Heart left ventricle (tissue), 16 donors: ENCODE measurements around the gene ABCF3. TPM values are rescaled to one million over a fixed set of nuclear protein-coding genes. Genes with fewer than 3 reads are reported as not detected.

Source experiments
- ATAC-seq, 4 donors: fragments of 200-7000 bp; cut with Tn5 transposase; one replicate each; pipeline ENCODE4 v1.9.1; 2020 to 2022; ENCODE audit warnings: moderate library complexity in 4 of 4, mild to moderate bottlenecking in 3 of 4, moderate number of reproducible peaks in 1 of 4
- DNase-seq, 5 donors: peaks; one replicate each; pipeline ENCODE4 v3.0.0-alpha.2; 2020
- H3K27ac ChIP-seq, 12 donors: fragments of 200-600 bp; sonication (generic) in 4 of 12; one replicate each; pipeline versions ENCODE4 v1.5.0 to v1.8.0; 2016 to 2022; ENCODE audit warnings: mild to moderate bottlenecking in 2 of 12
- H3K27me3 ChIP-seq, 9 donors: fragments of 200-600 bp; sonication (generic) in 2 of 9; one replicate each; pipeline versions ENCODE4 v1.5.1 to v1.8.0; 2016 to 2022; ENCODE audit warnings: mild to moderate bottlenecking in 3 of 9
- H3K36me3 ChIP-seq, 9 donors: fragments of 200-600 bp; sonication (generic) in 2 of 9; one replicate each; pipeline versions ENCODE4 v1.5.0 to v1.8.0; 2018 to 2022; ENCODE audit warnings: mild to moderate bottlenecking in 2 of 9
- H3K4me1 ChIP-seq, 12 donors: fragments of 200-600 bp; sonication (generic) in 4 of 12; one replicate each; pipeline versions ENCODE4 v1.5.0 to v1.8.0; 2016 to 2022; ENCODE audit warnings: mild to moderate bottlenecking in 3 of 12
- H3K4me3 ChIP-seq, 12 donors: fragments of 200-600 bp; sonication (generic) in 4 of 12; one replicate each; pipeline versions ENCODE4 v1.5.0 to v1.8.0; 2017 to 2022; ENCODE audit warnings: mild to moderate bottlenecking in 9 of 12, moderate library complexity in 4 of 12
- H3K9me3 ChIP-seq, 12 donors: fragments of 200-600 bp; sonication (generic) in 4 of 12; one replicate each; pipeline versions ENCODE4 v1.5.0 to v1.8.0; 2016 to 2022; ENCODE audit warnings: mild to moderate bottlenecking in 1 of 12
- POLR2A ChIP-seq, 2 donors: fragments of 450-650 bp; IDR thresholded peaks; one replicate each; pipeline ENCODE4 v1.6.1; 2017; ENCODE audit warnings: antibody characterized with exemption in 2 of 2, mild to moderate bottlenecking in 2 of 2, moderate library complexity in 2 of 2
- WGBS, 4 donors: extraction: QIAGEN DNeasy Blood & Tissue Kit in 2 of 4; methylation state at CpG; one replicate each; pipeline versions ENCODE4 v1.1.5 to v1.1.7; 2013 to 2018; 5-methylcytosine and 5-hydroxymethylcytosine counted together
- intact Hi-C, 10 donors: fragments of 100-400 bp; cut with DNase I; formaldehyde crosslinking; loops; one replicate each; pipeline versions ENCODE4 v1.11.1 to v1.14.2; 2022
- polyA plus RNA-seq, 2 donors: library from polyadenylated mRNA; stranded (reverse); fragments of 200-250 nt; gene quantifications; one replicate each; pipeline ENCODE4 v1.2.3, GENCODE V29; 2013
- total RNA-seq, 9 donors: library from RNA; depleted of rRNA in 2 of 9; stranded (reverse); fragments of >200 nt in 2 of 9; fragmentation: NEBNext Ultra II Directional in 3 of 9; extraction: Animal tissue kit (Norgen Biotek cat#: 25700) in 3 of 9; gene quantifications; one replicate each; pipeline versions ENCODE4 v1.1.0 to v1.2.4, GENCODE V29; 2016 to 2023
- TF ChIP-seq, protein P1 (sequence below), 12 donors: fragments of 200-600 bp; sonication (generic) in 4 of 12; IDR thresholded peaks; one replicate each; pipeline versions ENCODE4 v1.5.0 to v1.8.0; 2018 to 2022; ENCODE audit warnings: antibody characterized with exemption in 12 of 12, mild to moderate bottlenecking in 5 of 12
- donor health status: ischemic (EF 13 %, LVEDD 7.1; RV severe dilation, severe dysfunction).
- donor health status: healthy with polysubstance abuse.
- donor health status: DM: no; HTN: yes; CAD: no.
- donor health status: DM: no; HTN: no; CAD: no.
- donor health status: ischemic (EF 25% LVEDD 6.9; RV normal size, moderate dysfunction).
- donor health status: ischemic (EF 25% LVEDD 5.7; RV mildly dilated, moderate dysfunction).
- donor health status: healthy.
- donor health status: DM: yes; HTN: yes; CAD: no.
- donor health status: ischemic (EF 35%, LVEDD 5.7; RV mildly dilated, moderate dysfunction).
- donor health status: nonischemic (EF 11% LVEDD 7.7; RV severe dilation, severe dysfunction).
- donor health status: DM: yes; HTN: yes; CAD: no.
- donor health status: PGD.
- donor health status: ischemic (EF 29% LVEDD 5.4; RV normal size, mild dysfunction).
- donor health status: nonischemic (EF 23%, LVEDD 6.1; RV moderate dilation, normal function).

Gene ABCF3
- total and polyA plus RNA-seq, 11 donors = 58.2 to 81.9 (median 69.2) TPM

- H3K9me3 ChIP-seq = no peaks in the 10 kb centered on the region
- no peak for DNase-seq
- peaks cover 0 to 5% (median 0%) of the 10 kb centered on the region in 12 donors for H3K4me1 ChIP-seq
- ATAC-seq = no peak
- no peak for TF ChIP-seq POLR2A (IDR thresholded peaks at IDR 0.05)
- TF ChIP-seq, protein P1, sequence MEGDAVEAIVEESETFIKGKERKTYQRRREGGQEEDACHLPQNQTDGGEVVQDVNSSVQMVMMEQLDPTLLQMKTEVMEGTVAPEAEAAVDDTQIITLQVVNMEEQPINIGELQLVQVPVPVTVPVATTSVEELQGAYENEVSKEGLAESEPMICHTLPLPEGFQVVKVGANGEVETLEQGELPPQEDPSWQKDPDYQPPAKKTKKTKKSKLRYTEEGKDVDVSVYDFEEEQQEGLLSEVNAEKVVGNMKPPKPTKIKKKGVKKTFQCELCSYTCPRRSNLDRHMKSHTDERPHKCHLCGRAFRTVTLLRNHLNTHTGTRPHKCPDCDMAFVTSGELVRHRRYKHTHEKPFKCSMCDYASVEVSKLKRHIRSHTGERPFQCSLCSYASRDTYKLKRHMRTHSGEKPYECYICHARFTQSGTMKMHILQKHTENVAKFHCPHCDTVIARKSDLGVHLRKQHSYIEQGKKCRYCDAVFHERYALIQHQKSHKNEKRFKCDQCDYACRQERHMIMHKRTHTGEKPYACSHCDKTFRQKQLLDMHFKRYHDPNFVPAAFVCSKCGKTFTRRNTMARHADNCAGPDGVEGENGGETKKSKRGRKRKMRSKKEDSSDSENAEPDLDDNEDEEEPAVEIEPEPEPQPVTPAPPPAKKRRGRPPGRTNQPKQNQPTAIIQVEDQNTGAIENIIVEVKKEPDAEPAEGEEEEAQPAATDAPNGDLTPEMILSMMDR (IDR thresholded peaks at IDR 0.05) = no peak
- 79 to 81% (median 80%) methylated on average over 5 of the region's 5 CpGs for WGBS, 4 donors
- H3K27ac ChIP-seq = no peak overlapping the region
- no peaks in the 10 kb centered on the region for H3K36me3 ChIP-seq
- intact Hi-C loops = no loop called here
- no peak overlapping the region for H3K4me3 ChIP-seq
- peaks cover 0 to 5% (median 0%) of the 10 kb centered on the region in 9 donors for H3K27me3 ChIP-seq
Measured at GRCh38 chr3:184211718-184212117, 25.7 kb downstream of the ABCF3 start.

GRCh38 chr3:184218814-184219213 lies 32.8 kb downstream of the ABCF3 start:
- Histone ChIP-seq H3K4me1 (no peaks in the 10 kb centered on the region), H3K27me3 (peaks cover 0 to 10% (median 0%) of the 10 kb centered on the region in 9 donors), H3K4me3 (no peak overlapping the region), H3K9me3 (no peaks in the 10 kb centered on the region), H3K36me3 (no peaks in the 10 kb centered on the region), H3K27ac (no peak overlapping the region)
- ATAC-seq (no peak), DNase-seq (no peak)
- no peak for TF ChIP-seq POLR2A (IDR thresholded peaks at IDR 0.05)
- TF ChIP-seq, protein P1 (IDR thresholded peaks at IDR 0.05) = no peak
- intact Hi-C loops = no loop called here
- 49 to 58% (median 57%) methylated on average over 4 of the region's 4 CpGs for WGBS, 4 donors

DNA sequence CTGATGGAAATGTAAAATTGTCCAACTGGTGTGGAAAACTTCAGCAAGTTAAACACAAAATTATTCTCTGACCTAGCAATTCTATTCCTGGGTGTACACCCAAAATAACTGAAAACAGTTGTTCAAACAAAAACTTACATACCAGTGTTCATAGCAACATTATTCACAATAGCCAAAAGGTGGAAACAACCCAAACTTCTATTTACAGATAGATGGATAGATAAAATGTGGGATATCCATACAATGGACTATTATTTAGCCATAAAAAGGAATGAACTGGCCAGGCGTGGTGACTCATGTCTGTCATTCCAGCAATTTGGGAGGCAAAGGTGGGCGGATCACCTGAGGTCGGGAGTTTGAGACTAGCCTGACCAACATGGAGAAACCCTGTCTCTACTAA lies 36.5 kb downstream of the ABCF3 start:
- Histone ChIP-seq H3K27me3 (peaks cover 0 to 24% (median 0%) of the 10 kb centered on the region in 9 donors), H3K27ac (no peak overlapping the region), H3K9me3 (no peaks in the 10 kb centered on the region), H3K4me1 (no peaks in the 10 kb centered on the region), H3K4me3 (no peak overlapping the region), H3K36me3 (no peaks in the 10 kb centered on the region)
- intact Hi-C loops = no loop called here
- ATAC-seq (no peak), DNase-seq (no peak)
- WGBS, 4 donors = 78 to 91% (median 85%) methylated on average over 3 of the region's 3 CpGs
- TF ChIP-seq, protein P1 (IDR thresholded peaks at IDR 0.05) = no peak
- TF ChIP-seq POLR2A (IDR thresholded peaks at IDR 0.05) = no peak

GRCh38 chr3:184223946-184224345 lies 37.9 kb downstream of the ABCF3 start:
- no peak for ATAC-seq
- TF ChIP-seq, protein P1 (IDR thresholded peaks at IDR 0.05) = no peak
- TF ChIP-seq POLR2A (IDR thresholded peaks at IDR 0.05) = no peak
- H3K27me3 ChIP-seq = peaks cover 0 to 37% (median 0%) of the 10 kb centered on the region in 9 donors
- intact Hi-C loops = no loop called here
- H3K4me1 ChIP-seq = peaks cover 0 to 2% (median 0%) of the 10 kb centered on the region in 12 donors
- no peaks in the 10 kb centered on the region for H3K9me3 ChIP-seq
- no peak overlapping the region for H3K4me3 ChIP-seq
- 75 to 86% (median 83%) methylated on average over 3 of the region's 3 CpGs for WGBS, 4 donors
- H3K27ac ChIP-seq = no peak overlapping the region
- H3K36me3 ChIP-seq = no peaks in the 10 kb centered on the region
- no peak for DNase-seq
